Measurements from ENCODE around the gene PRKAR2B.

- TF ChIP-seq CTCF (IDR thresholded peaks at IDR 0.05) (no peak), POLR2A (IDR thresholded peaks at IDR 0.05) (no peak)
These were observed 24.1 kb upstream of the PRKAR2B start for GRCh38 chr7:107020400-107020799.

Measured in heart left ventricle (tissue), 13 donors.